ENCODE data around the gene POLR1A.

GRCh38 chr2:86070868-86071267, 34.8 kb downstream of the POLR1A start:
- TF ChIP-seq CTCF (IDR thresholded peaks at IDR 0.05) (no peak), POLR2A (IDR thresholded peaks at IDR 0.05) (no peak), POLR2AphosphoS5 (IDR thresholded peaks at IDR 0.05) (no peak), EP300 (IDR thresholded peaks at IDR 0.05) (no peak)
